Measurements from ENCODE around the gene ANKRD17. TPM values are rescaled to one million over a fixed set of nuclear protein-coding genes. Genes with fewer than 3 reads are reported as not detected.
A peak's percentile ranks its signal among the peaks of the same experiment; 100 is the strongest.

ANKRD17 gene
- total RNA-seq, 1 donor from 2014 or later, result 62.5 TPM

- DNase-seq (ENCODE audit: extremely low read depth, low read depth, low spot score), result no peak
Observed at GRCh38 chr4:73137121-73137520, 121.5 kb downstream of the ANKRD17 start.

GRCh38 chr4:73133784-73134183, 124.8 kb downstream of the ANKRD17 start:
- DNase-seq (ENCODE audit: extremely low read depth, low read depth, low spot score), result no peak

- no peak for DNase-seq (ENCODE audit: extremely low read depth, low read depth, low spot score)
Observed at GRCh38 chr4:73131281-73131680, 127.3 kb downstream of the ANKRD17 start.

GRCh38 chr4:73129319-73129718, 129.3 kb downstream of the ANKRD17 start:
- no peak for DNase-seq (ENCODE audit: extremely low read depth, low read depth, low spot score)

- DNase-seq (ENCODE audit: extremely low read depth, low read depth, low spot score), result no peak
Observed at GRCh38 chr4:73127839-73128453, 130.7 kb downstream of the ANKRD17 start.

- no peak for DNase-seq (ENCODE audit: extremely low read depth, low read depth, low spot score)
Observed at GRCh38 chr4:73109493-73109892, 149.1 kb downstream of the ANKRD17 start.

GRCh38 chr4:73104695-73105094, 153.9 kb downstream of the ANKRD17 start:
- no peak for DNase-seq (ENCODE audit: extremely low read depth, low read depth, low spot score)

- DNase-seq (ENCODE audit: extremely low read depth, low read depth, low spot score), result no peak
Observed at GRCh38 chr4:73103799-73104503, 154.6 kb downstream of the ANKRD17 start.

GRCh38 chr4:73099143-73099542, 159.5 kb downstream of the ANKRD17 start:
- no peak for DNase-seq (ENCODE audit: extremely low read depth, low read depth, low spot score)

GRCh38 chr4:73098713-73099112, 159.9 kb downstream of the ANKRD17 start:
- no peak for DNase-seq (ENCODE audit: extremely low read depth, low read depth, low spot score)

- no peak for DNase-seq (ENCODE audit: extremely low read depth, low read depth, low spot score)
Observed at GRCh38 chr4:73098016-73098415, 160.6 kb downstream of the ANKRD17 start.

GRCh38 chr4:73092868-73093267, 165.7 kb downstream of the ANKRD17 start:
- DNase-seq (ENCODE audit: extremely low read depth, low read depth, low spot score), result no peak

- no peak for DNase-seq (ENCODE audit: extremely low read depth, low read depth, low spot score)
Observed at GRCh38 chr4:73090738-73091137, 167.9 kb downstream of the ANKRD17 start.

- no peak for DNase-seq (ENCODE audit: extremely low read depth, low read depth, low spot score)
Observed at GRCh38 chr4:73087871-73088270, 170.7 kb downstream of the ANKRD17 start.

- no peak for DNase-seq (ENCODE audit: extremely low read depth, low read depth, low spot score)
Observed at GRCh38 chr4:73086095-73086868, 172.3 kb downstream of the ANKRD17 start.

- DNase-seq (ENCODE audit: extremely low read depth, low read depth, low spot score), result no peak
Observed at GRCh38 chr4:73080789-73081188, 177.8 kb downstream of the ANKRD17 start.

GRCh38 chr4:73075832-73076231, 182.8 kb downstream of the ANKRD17 start:
- DNase-seq (ENCODE audit: extremely low read depth, low read depth, low spot score), result no peak

GRCh38 chr4:73070074-73070390, 188.6 kb downstream of the ANKRD17 start:
- DNase-seq (ENCODE audit: extremely low read depth, low read depth, low spot score), result no peak

GRCh38 chr4:73069338-73070073, 189.1 kb downstream of the ANKRD17 start, which contains the start of gene COX18:
TSS of gene COX18 (minus strand) at chr4:73069716. CDS start at chr4:73069649, 67 bp downstream.
- DNase-seq (ENCODE audit: extremely low read depth, low read depth, low spot score), result peak; percentile 86

- DNase-seq (ENCODE audit: extremely low read depth, low read depth, low spot score), result no peak
Observed at GRCh38 chr4:73068491-73069337, 189.9 kb downstream of the ANKRD17 start.

Measured in glomerular endothelial cell (primary cell).